22Rv1 (cell line): Measurements from ENCODE around the gene GBP7.

Experiments
- CTCF ChIP-seq: fragments of 450-650 bp; IDR thresholded peaks from 2 replicates; pipeline ENCODE4 v1.5.1; 2017; ENCODE audit warnings: mild to moderate bottlenecking
- ZFX ChIP-seq: fragments of 450-650 bp; IDR thresholded peaks from 2 replicates; pipeline ENCODE4 v1.6.1; 2017; ENCODE audit warnings: antibody characterized with exemption, borderline replicate concordance

DNA sequence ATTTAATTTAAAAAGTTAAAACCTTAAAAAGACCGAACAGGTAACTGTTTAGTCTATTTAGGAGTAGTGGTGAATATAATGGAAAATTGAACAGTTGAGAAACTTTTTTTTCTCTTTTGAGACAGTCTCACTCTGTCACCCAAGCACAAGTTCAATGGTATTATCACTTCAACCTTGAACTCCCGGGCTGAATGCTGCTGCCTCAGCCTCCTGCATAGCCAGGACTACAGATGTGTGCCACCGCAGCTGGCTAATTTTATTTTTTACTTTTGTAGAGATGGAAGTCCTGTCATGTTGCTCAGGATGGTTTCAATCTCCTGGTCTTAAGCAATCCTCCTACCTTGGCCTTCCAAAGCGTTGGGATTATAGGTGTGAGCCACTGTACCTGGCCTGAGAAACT, 33.6 kb downstream of the GBP7 start:
- no peak for TF ChIP-seq CTCF
- no peak for TF ChIP-seq ZFX
